GM20000 (cell line): Measurements from ENCODE around the gene LRBA.

Experiments
- DNase-seq: peaks from one replicate; pipeline ENCODE4 v3.0.0; 2012; ENCODE audit warnings: low spot score
- CTCF ChIP-seq: IDR thresholded peaks from 2 replicates; pipeline ENCODE4 v1.5.1; 2012; ENCODE audit warnings: mild to moderate bottlenecking, control low read depth; ENCODE audit errors: extremely low read depth, missing control alignments

The LRBA gene

GRCh38 chr4:150769248-150769647, 245.8 kb downstream of the LRBA start:
- TF ChIP-seq CTCF, result no peak
- no peak for DNase-seq

GRCh38 chr4:150768497-150768896, 246.6 kb downstream of the LRBA start:
- TF ChIP-seq CTCF, result no peak
- DNase-seq, result no peak

GRCh38 chr4:150765216-150765615, 249.9 kb downstream of the LRBA start:
- DNase-seq, result no peak
- no peak for TF ChIP-seq CTCF

GRCh38 chr4:150751648-150752047, 263.4 kb downstream of the LRBA start:
- no peak for TF ChIP-seq CTCF
- DNase-seq, result no peak

- TF ChIP-seq CTCF, result no peak
- no peak for DNase-seq
Measured at GRCh38 chr4:150750824-150751223, 264.3 kb downstream of the LRBA start.

- DNase-seq, result no peak
- no peak for TF ChIP-seq CTCF
Measured at GRCh38 chr4:150746156-150746555, 268.9 kb downstream of the LRBA start.

GRCh38 chr4:150744570-150744969, 270.5 kb downstream of the LRBA start:
- TF ChIP-seq CTCF, result no peak
- no peak for DNase-seq
